ENCODE measurements around the gene RPS6KB2. TPM values are rescaled to one million over a fixed set of nuclear protein-coding genes. Genes with fewer than 3 reads are reported as not detected.
A peak's percentile ranks its signal among the peaks of the same experiment; 100 is the strongest.

RPS6KB2 gene
- total RNA-seq, 2 experiments from 2014 or later: 69.3 to 72.0 TPM

DNA sequence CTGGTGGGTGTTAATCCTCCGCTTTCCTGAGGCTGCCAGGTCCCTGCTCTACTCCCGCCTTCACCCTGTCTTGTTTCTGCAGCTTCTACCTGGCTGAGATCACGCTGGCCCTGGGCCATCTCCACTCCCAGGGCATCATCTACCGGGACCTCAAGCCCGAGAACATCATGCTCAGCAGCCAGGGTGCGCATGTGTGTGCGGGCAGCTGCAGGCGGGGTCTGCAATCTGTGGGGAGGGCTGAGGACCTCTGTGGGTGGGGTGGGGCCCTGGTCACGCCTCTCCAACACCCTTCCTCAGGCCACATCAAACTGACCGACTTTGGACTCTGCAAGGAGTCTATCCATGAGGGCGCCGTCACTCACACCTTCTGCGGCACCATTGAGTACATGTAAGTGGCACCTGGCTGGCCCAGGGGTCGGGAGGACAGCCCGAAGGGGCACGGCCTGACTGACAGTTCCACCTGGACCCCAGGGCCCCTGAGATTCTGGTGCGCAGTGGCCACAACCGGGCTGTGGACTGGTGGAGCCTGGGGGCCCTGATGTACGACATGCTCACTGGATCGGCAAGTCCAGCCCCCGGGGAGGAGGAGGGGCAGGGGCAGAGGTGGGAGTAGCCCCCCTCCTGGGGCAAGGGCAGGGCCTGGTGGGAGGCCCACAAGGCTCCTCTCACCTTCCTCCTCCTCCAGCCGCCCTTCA, 4.5 kb downstream of the RPS6KB2 start:
- TF ChIP-seq, protein P1, sequence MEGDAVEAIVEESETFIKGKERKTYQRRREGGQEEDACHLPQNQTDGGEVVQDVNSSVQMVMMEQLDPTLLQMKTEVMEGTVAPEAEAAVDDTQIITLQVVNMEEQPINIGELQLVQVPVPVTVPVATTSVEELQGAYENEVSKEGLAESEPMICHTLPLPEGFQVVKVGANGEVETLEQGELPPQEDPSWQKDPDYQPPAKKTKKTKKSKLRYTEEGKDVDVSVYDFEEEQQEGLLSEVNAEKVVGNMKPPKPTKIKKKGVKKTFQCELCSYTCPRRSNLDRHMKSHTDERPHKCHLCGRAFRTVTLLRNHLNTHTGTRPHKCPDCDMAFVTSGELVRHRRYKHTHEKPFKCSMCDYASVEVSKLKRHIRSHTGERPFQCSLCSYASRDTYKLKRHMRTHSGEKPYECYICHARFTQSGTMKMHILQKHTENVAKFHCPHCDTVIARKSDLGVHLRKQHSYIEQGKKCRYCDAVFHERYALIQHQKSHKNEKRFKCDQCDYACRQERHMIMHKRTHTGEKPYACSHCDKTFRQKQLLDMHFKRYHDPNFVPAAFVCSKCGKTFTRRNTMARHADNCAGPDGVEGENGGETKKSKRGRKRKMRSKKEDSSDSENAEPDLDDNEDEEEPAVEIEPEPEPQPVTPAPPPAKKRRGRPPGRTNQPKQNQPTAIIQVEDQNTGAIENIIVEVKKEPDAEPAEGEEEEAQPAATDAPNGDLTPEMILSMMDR (IDR thresholded peaks at IDR 0.05): no peak
- no peaks in the 10 kb centered on the region for H3K27me3 Mint-ChIP-seq
- peaks cover 73% of the 10 kb centered on the region for H3K36me3 Mint-ChIP-seq (ENCODE audit: low read depth)
- DNase-seq (no peak), ATAC-seq (ENCODE audit: poor library complexity) (no peak)
- Histone ChIP-seq H3K4me1 (ENCODE audit: insufficient read depth, low read length) (peaks cover 79% of the 10 kb centered on the region), H3K36me3 (ENCODE audit: insufficient read depth, low read length) (peaks cover 62% of the 10 kb centered on the region), H3K9me3 (ENCODE audit: control insufficient read depth in 1 of 2, insufficient read depth in 1 of 2, low read length in 2 of 2) (no peaks in the 10 kb centered on the region), H3K27ac (ENCODE audit: low read depth in 1 of 2, low read length in 2 of 2) (peak overlapping the region in 1 of 2 donors; percentile 94), H3K4me3 (ENCODE audit: low read length) (no peak overlapping the region), H3K27me3 (ENCODE audit: control insufficient read depth in 1 of 2, insufficient read depth in 2 of 2, low read length in 2 of 2) (no peaks in the 10 kb centered on the region)
- H3K9me3 Mint-ChIP-seq: no peaks in the 10 kb centered on the region
- ChIA-PET POLR2A (interaction anchor here (0.6 to 17.7 kb wide), 15 partner anchors 10 to 81 kb away, joined by 3 to 411 read pairs (median 5); partner anchors contain the start of genes AIP, CARNS1, PITPNM1 and POLD4), CTCF (no interaction called here)
- H3K27ac Mint-ChIP-seq: peak overlapping the region; percentile 78
- H3K4me1 Mint-ChIP-seq (ENCODE audit: low read depth): peaks cover 54% of the 10 kb centered on the region
- intact Hi-C loops (cut with DNase I, micrococcal nuclease): no loop called here
- peak overlapping the region; percentile 77 for H3K4me3 Mint-ChIP-seq

DNA sequence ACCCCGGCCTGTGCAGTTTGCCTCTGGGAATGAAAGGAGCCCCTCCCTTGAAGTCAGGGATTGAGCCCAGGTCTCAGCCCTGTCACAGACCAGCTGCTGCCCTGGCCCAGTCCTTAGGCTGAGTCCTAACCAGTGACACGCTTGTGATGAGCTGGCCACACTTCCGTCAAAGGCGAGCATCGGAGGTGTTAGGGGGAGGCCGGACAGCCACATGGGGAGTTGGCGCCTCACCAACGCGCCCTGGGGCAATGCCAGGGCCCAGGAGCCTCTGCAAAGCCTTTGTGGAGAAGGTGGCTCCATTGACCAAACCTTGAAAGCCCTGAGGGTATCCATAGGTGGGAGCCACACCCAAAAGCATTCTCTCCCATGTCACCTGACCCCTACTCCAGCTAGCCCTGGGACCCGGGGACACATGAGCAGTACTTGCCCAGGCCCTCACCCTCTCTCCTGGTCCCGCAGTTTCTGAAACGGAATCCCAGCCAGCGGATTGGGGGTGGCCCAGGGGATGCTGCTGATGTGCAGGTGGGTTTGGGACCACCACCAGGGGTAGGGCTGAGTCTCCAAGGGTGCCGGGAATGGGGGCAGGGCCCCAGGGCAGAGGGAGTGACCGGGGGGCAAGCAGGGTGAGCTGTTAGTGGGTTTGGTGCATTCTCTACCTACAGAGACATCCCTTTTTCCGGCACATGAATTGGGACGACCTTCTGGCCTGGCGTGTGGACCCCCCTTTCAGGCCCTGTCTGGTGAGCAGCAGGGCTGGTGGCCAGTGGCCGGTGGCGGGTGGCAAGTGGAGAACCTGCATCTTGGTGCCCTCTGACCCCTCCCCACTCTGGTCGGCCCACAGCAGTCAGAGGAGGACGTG, 5.5 kb downstream of the RPS6KB2 start:
- H3K27ac ChIP-seq (ENCODE audit: low read depth in 1 of 2, low read length in 2 of 2): peak overlapping the region; percentile 52 to 94
- no peaks in the 10 kb centered on the region for H3K9me3 ChIP-seq (ENCODE audit: control insufficient read depth in 1 of 2, insufficient read depth in 1 of 2, low read length in 2 of 2)
- no peak overlapping the region for H3K4me3 ChIP-seq (ENCODE audit: low read length)
- ATAC-seq (ENCODE audit: poor library complexity): no peak
- TF ChIP-seq, protein P1 (IDR thresholded peaks at IDR 0.05): no peak
- Mint-ChIP-seq H3K36me3 (ENCODE audit: low read depth) (peaks cover 67% of the 10 kb centered on the region), H3K27me3 (no peaks in the 10 kb centered on the region), H3K9me3 (no peaks in the 10 kb centered on the region), H3K4me3 (peak overlapping the region; percentile 66), H3K27ac (peak overlapping the region; percentile 78), H3K4me1 (ENCODE audit: low read depth) (peaks cover 47% of the 10 kb centered on the region)
- ChIA-PET CTCF (interaction anchor here (0.6 kb wide), 1 partner anchor 10 kb away, joined by 3 read pairs; no protein-coding TSS in a partner anchor), POLR2A (interaction anchor here (0.8 to 17.7 kb wide), 12 partner anchors 9 to 82 kb away, joined by 3 to 411 read pairs (median 8); partner anchors contain the start of genes AIP, CARNS1, POLD4 and PPP1CA)
- intact Hi-C loops (cut with DNase I, micrococcal nuclease): loop anchor here in 1 of 2 experiments (2.0 kb wide), 1 partner anchor 27 kb away; no protein-coding TSS in a partner anchor
- DNase-seq: peak in 3 of 14 experiments; percentile 37 to 59 (median 51)
- peaks cover 62% of the 10 kb centered on the region for H3K36me3 ChIP-seq (ENCODE audit: insufficient read depth, low read length)
- H3K27me3 ChIP-seq (ENCODE audit: control insufficient read depth in 1 of 2, insufficient read depth in 2 of 2, low read length in 2 of 2): no peaks in the 10 kb centered on the region
- peaks cover 77% of the 10 kb centered on the region for H3K4me1 ChIP-seq (ENCODE audit: insufficient read depth, low read length)

DNA sequence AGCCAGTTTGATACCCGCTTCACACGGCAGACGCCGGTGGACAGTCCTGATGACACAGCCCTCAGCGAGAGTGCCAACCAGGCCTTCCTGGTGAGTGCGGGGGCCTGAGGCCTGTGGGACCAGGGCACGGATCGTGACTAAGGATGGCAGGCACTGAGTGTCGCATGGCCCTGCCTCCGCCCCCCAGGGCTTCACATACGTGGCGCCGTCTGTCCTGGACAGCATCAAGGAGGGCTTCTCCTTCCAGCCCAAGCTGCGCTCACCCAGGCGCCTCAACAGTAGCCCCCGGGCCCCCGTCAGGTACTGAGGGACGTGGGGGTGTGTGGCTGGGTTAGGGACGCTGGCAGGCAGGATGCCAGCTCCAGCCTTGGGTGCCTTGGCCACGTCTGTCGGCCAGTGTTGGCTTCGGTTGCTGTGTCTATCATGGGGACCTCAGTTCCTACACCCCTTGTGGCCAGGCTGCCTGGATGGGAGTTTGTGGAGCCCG, 6.1 kb downstream of the RPS6KB2 start:
- ChIA-PET POLR2A (interaction anchor here (1.2 to 17.7 kb wide), 8 partner anchors 10 to 83 kb away, joined by 6 to 411 read pairs (median 11); partner anchors contain the start of genes CARNS1, PPP1CA, TBC1D10C and TMEM134), CTCF (no interaction called here)
- Histone ChIP-seq H3K4me1 (ENCODE audit: insufficient read depth, low read length) (peaks cover 77% of the 10 kb centered on the region), H3K9me3 (ENCODE audit: control insufficient read depth in 1 of 2, insufficient read depth in 1 of 2, low read length in 2 of 2) (no peaks in the 10 kb centered on the region), H3K27me3 (ENCODE audit: control insufficient read depth in 1 of 2, insufficient read depth in 2 of 2, low read length in 2 of 2) (no peaks in the 10 kb centered on the region), H3K27ac (ENCODE audit: low read depth in 1 of 2, low read length in 2 of 2) (peak overlapping the region; percentile 52 to 94), H3K36me3 (ENCODE audit: insufficient read depth, low read length) (peaks cover 59% of the 10 kb centered on the region), H3K4me3 (ENCODE audit: low read length) (peak overlapping the region; percentile 97)
- Mint-ChIP-seq H3K27ac (peak overlapping the region; percentile 78), H3K4me3 (peak overlapping the region; percentile 66), H3K4me1 (ENCODE audit: low read depth) (peaks cover 50% of the 10 kb centered on the region), H3K36me3 (ENCODE audit: low read depth) (peaks cover 68% of the 10 kb centered on the region), H3K27me3 (no peaks in the 10 kb centered on the region), H3K9me3 (no peaks in the 10 kb centered on the region)
- intact Hi-C loops (cut with DNase I, micrococcal nuclease): loop anchor here in 1 of 2 experiments (2.0 kb wide), 1 partner anchor 28 kb away; no protein-coding TSS in a partner anchor
- TF ChIP-seq, protein P1 (IDR thresholded peaks at IDR 0.05): no peak
- DNase-seq: peak in 2 of 14 experiments; percentile 39 to 50
- no peak for ATAC-seq (ENCODE audit: poor library complexity)

All from CD4-positive, alpha-beta T cell (primary cell).